G401 (cell line): ENCODE results near the gene VPS26C. TPM values are rescaled to one million over a fixed set of nuclear protein-coding genes. Genes with fewer than 3 reads are reported as not detected.

Experiments used
- DNase-seq: peaks from one replicate; pipeline ENCODE4 v3.0.0-alpha.2; 2015; ENCODE audit warnings: low spot score
- in situ Hi-C: cut with HindIII; loops from 2 replicates; pipeline ENCODE4 v1.10.0; 2016; ENCODE audit warnings: low sequenced_read_pairs, mixed read lengths
- total RNA-seq: library from RNA; depleted of rRNA; stranded (reverse); fragments of >200 nt; shearing (Covaris generic); gene quantifications from 2 replicates; pipeline ENCODE4 v1.2.3, GENCODE V29; 2014

VPS26C gene
- total RNA-seq, 1 experiment from 2014 or later = 69.0 TPM

DNA sequence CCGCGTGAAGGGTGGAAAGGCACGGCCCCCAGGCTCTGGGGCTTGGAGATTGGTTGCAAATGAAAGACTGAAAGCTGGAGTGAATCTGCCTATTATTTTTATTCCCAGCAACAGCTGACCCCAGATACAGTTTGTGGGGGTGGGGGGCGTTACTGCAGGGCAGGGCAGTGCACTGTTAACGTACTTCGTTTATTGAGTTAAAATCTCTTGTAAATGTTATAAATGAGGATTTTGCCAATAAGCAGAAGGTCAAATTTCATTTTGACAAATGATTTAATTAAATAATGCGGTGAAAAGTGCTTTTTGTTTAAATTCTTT, 1.0 kb upstream of the VPS26C start:
- DNase-seq = no peak
- in situ Hi-C loops = no loop called here

DNA sequence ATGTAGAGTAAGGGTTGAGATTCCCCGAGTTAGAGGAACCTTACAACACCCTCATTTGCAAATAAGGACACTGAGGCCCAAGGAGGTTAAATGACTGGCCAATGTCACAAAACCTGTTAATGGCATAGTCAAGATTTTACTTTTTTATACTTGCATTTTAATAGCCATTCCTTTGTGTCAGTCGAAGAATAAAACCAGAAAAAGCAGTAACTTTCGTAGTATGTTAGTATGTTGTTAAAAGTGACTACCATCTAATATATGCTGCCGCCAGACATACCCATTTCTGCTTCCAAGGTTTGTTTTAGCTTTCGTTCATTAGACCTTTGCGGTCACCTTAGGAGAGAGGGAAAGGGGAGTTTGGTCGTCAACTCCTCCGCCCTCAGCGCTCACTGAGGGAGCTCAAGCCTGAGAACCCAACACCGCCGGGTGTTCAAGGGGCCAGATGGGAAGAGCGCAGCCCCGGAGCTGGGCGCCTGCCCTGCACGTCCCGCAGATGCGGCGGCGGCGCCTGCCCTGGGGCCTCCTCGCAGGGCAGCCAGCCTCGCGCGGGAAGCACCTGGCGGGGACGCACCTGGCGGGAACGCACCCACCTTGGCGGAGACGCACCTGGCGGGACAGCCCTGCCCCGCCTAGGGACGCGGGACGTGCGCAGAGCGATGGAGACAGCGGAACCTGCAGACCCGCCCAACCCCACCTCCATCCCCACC, 466 bp downstream of the VPS26C start:
- in situ Hi-C loops = no loop called here
- DNase-seq = peak; percentile 36

DNA sequence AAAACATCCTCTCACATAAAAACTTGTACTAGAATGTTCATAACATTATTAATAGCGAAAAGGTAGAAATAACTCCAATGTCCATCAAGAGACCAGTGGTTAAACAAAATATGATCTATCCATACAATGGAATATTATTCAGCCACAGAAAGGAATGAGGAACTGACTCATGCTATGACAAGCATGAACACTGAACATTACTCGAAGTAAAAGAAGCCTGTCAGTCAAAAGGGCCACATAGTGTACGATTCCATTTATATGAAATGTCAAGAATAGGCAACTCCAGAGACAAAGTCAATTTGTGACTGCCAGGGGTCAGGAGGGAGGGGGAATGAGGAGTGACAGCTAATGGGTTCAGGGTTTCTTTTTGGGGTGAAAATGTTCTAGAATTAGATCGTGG, 2.3 kb downstream of the VPS26C start:
- in situ Hi-C loops = no loop called here
- DNase-seq = no peak

GRCh38 chr21:37263827-37264600, 3.1 kb downstream of the VPS26C start:
- no peak for DNase-seq
- in situ Hi-C loops = no loop called here

DNA sequence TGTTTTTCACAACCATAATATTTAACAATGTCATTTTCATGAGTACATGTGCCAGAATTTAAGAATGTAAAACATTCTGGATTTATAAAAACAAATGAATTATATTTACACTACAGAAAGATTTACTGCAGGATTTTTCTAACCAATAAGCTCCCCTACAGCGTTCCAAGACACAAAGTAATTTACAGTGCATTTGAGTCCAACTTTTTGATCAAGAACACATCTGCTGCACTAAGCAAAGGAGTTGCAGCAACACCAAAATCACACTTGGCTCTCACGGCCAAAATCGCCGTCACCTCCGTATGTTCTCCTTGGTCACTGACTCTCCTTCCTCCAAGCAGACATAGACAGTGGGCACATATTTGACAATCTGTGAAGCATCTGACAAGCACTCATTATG, 7.7 kb downstream of the VPS26C start:
- in situ Hi-C loops = no loop called here
- DNase-seq = no peak

DNA sequence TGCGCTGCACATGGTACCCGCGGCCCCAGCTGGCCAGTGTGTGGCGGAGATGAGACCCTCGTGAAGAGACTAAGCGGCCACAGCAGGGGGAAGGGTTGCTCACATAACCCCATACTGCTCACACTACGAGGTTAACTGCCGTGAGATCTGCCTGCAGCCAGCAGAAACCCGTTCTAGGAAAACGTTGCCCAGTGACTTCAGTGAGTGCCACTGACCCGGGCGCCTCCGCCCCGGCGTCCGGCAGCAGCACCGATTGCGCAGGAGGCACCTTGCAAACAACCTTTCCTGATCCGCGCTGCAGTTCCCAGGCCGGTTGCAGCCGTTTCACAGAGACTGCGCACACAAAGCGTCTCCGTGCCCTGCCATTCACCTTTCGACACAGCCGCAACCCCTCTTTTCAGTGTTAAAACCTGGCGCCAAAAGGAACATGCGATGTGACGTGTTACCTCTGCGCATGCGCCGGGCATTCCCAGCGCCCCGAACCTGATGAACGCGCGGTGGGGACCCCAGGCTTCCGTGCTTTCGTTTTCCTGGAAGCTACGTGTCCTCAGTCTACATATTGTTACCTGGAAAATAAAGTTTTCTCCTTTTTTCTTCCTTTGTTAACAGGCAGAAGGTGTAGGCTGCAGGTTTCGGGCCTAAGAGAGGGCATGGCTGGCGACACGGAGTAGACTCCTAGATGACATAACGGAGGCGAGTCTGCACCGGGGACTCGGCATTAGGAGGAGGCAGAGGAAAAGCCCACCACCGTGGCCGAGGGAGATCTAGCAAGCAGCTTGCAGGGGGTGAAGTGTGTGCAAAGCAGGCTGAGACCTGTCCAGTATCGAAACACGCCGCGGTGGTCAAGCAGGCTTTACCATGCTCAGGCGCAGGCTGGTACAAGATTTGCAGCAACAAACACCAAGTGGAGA, 8.9 kb downstream of the VPS26C start:
- in situ Hi-C loops = no loop called here
- peak; percentile 84 for DNase-seq

GRCh38 chr21:37257511-37257966, 9.6 kb downstream of the VPS26C start:
- peak; percentile 25 for DNase-seq

DNA sequence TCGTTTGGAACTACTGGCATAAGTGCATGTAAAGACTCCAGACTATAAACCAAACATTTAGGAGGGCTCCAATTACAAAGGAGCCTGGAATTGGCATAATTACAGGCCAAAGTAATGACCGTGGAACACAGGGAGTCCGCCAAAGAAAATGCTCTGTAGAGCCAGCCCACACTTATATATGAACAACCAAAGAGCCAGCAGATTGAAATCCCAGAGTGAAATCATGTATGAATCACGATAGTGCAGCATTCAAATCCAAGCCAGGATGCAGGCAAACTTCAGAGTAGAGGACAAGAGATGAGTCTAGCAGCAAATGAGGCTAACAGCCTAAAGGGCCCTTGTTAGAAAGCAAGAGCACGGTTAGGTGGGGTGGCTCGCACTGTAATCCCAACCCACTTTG, 13.1 kb downstream of the VPS26C start:
- DNase-seq = no peak
- in situ Hi-C loops = no loop called here

More at GRCh38 chr21:37257511-37257966, 9.6 kb downstream of the VPS26C start:
- in situ Hi-C loops = no loop called here

DNA sequence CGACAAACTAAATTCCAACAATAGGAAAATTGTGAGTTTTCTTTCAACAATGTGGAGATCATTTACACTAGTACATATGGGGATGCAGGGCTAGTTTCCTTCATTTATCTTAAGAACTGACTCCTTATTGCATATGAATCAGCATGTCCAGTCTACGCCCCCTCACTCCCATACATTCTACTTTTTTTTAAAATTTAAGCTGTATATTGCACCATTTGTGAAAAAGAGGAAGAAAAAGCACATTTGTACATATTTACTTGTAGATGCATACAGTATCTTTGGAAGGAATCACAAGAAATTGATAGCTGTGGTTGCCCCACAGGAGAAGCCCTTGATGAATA, 15.9 kb downstream of the VPS26C start:
- in situ Hi-C loops = no loop called here
- DNase-seq = no peak

DNA sequence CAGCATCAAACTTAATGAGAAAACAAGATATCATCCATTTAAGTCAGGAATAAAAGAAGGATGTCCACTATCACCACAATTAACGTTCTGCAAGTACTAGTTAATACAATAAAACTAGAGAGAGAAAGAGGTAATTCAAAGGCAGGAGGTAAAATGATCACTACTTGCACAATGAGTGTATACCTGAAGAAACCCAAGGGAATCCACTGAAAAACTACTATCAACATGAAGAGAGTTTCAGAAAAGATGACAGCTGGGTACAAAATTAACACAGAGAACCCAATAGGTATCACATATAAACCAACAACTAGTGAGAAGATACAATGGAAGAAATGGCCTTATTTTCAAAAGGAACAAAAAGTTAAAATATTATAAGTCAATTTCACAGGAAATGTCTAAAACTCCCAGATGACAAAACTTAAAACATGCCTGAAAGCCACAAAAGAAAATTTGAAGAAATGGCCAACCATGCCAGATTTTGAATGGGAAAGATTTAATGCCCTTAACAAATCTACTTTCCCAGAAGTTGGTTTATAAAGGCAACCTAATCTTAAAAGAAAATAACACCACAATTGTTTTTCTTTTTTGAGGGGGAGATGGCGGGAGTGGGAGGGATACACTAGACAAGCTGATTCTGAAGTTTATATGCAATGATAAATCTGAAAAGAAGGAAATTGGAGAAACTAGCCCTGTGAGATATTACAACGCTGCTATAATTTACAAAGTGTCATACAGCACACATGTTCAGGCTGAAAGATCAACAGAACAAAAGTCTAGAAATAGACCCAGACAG, 17.8 kb downstream of the VPS26C start:
- no peak for DNase-seq
- in situ Hi-C loops = no loop called here

DNA sequence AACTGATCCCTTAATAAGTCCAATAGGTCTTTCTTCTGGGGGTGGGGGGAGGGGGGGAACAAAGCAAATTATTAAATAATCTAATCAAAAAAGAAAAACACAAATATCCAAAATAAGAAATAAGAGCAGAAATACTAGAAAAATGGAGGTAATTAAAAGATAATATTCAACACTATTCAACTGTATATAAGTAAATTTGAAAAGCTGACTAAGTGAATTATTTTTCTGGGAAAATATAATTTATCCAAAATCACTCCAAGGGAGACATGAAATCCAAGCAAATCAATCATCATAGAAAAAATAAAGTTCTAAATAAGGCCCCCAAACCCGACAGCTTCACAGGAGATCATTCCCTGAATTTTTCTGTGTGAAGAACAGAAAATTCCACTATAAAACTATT, 18.8 kb downstream of the VPS26C start:
- in situ Hi-C loops = no loop called here
- DNase-seq = no peak

- in situ Hi-C loops = no loop called here
- no peak for DNase-seq
These were observed 22.0 kb downstream of the VPS26C start for GRCh38 chr21:37245151-37245550.

DNA sequence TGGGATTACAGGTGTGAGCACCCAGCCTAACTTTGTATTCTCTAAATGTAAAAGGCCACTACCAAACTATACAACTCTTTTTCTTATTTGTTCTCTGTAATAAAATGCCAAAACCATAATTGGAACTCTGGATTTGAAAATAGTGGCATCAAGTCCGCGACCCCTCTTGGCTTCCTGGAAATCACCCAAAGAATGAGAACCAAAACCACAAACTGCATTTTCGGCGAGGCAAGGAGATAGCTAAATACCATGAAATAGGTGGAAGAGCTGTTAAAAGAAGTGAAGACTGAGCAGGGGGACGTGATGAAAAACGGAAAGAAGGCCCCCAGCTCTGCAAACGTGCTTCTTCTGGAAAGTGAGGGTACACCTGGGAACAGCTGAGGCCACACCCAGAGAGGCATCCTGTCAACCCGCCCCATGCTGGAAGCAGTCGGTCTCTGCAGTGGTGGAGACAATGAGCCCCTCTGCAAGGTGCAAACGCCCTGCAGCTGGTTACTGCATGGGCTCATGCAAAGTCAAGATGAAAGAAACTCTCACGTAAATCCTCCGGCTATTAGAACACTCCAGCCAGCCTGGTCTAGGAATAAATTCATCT, 22.5 kb downstream of the VPS26C start:
- in situ Hi-C loops = no loop called here
- DNase-seq = no peak

- in situ Hi-C loops = no loop called here
- no peak for DNase-seq
These were observed 23.2 kb downstream of the VPS26C start for GRCh38 chr21:37243961-37244360.

DNA sequence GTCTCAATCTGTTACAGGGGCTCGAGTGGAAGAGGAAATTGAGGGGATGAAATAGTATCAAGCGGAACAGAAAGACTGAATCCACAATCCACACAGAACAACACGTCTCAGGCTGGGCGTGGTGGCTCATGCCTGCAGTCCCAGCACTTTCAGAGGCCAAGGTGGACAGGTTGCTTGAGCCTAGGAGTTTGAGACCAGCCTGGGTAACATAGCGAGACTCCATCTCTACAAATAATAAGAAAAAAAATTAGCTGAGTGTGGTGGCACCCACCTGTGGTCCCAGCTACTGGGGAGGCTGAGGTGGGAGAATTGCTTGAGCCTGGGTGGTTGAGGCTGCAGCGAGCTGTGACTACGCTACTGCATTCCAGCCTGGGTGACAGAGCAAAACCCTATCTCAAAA, 25.7 kb downstream of the VPS26C start:
- DNase-seq = no peak
- in situ Hi-C loops = no loop called here

GRCh38 chr21:37240978-37241377, 26.2 kb downstream of the VPS26C start:
- no peak for DNase-seq
- in situ Hi-C loops = no loop called here

DNA sequence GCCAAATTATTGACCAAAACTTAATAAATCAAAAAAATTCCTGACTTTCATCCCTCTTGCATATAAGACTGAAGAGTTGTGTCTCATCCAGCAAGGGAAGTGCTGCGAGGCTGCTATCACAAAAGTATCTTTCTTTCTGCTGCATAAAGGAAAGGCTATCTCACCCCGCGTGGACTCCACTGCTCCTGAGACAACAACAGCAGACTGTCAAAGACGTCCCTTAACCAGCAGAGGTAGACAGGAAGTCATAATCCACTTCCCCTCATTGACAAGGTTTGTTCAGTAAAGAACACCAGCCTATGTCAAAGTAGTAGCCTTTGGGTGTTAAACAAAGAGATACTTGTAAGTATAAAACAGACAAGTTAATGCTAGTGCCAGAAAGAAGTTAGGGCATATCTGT, 29.4 kb downstream of the VPS26C start:
- no peak for DNase-seq
- in situ Hi-C loops = no loop called here

DNA sequence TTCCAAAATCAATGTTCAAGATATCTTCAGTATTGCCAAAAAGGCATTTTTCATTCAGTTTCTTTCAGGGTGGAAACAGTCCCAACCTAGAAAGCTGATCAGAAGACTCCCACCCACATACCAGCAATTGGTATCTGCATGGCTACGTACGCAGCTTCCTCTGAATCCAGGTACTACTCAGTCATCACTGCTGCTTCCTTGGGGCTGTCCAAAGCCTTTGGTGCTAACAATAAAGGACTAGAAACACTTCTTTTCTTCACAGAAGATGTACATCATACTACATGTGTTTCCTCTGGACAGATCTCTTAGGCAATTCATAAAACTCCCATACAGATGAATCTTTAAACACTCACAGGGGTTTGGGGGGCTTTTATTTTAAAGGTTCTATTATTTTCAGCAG, 29.8 kb downstream of the VPS26C start:
- no peak for DNase-seq
- in situ Hi-C loops = no loop called here

- in situ Hi-C loops = no loop called here
- DNase-seq = no peak
These were observed 33.5 kb downstream of the VPS26C start for GRCh38 chr21:37233551-37234146.
